NCI-H510A treated with DMSO at 0.1 percent for 48 hours (cell line): Measurements from ENCODE around the gene HTT-AS.
A peak's percentile ranks its signal among the peaks of the same experiment; 100 is the strongest.
"Not testable (repeated sequence)": the region's sequence is repeated elsewhere in the genome, so short reads cannot be mapped to it uniquely, and the experiment has no call there.

Experiments
- DNase-seq: peaks from one replicate; lab custom pipeline; 2025; lab: John Stamatoyannopoulos, UW

HTT-AS gene

GRCh38 chr4:3074078-3074845, at the start of gene HTT-AS, which contains the start of gene HTT:
TSS of gene HTT-AS (minus strand) at chr4:3074538.
TSS of gene HTT (plus strand) at chr4:3074681. CDS start at chr4:3074826, 145 bp downstream.
- peak; percentile 76 for DNase-seq

- no peak for DNase-seq
These were observed 48.9 kb upstream of the HTT-AS start for GRCh38 chr4:3123181-3123671.

- no peak for DNase-seq
These were observed 47.8 kb upstream of the HTT-AS start for GRCh38 chr4:3122081-3122563.

- DNase-seq = no peak
These were observed 47.3 kb upstream of the HTT-AS start for GRCh38 chr4:3121596-3121995.

GRCh38 chr4:3121110-3121509, 46.8 kb upstream of the HTT-AS start:
- DNase-seq = no peak

GRCh38 chr4:3119464-3119863, 45.1 kb upstream of the HTT-AS start:
- no peak for DNase-seq

GRCh38 chr4:3118312-3118711, 44.0 kb upstream of the HTT-AS start:
- DNase-seq = no peak

- no peak for DNase-seq
These were observed 42.6 kb upstream of the HTT-AS start for GRCh38 chr4:3116955-3117354.

GRCh38 chr4:3115637-3116270, 41.4 kb upstream of the HTT-AS start:
- no peak for DNase-seq

GRCh38 chr4:3114377-3114776, 40.0 kb upstream of the HTT-AS start:
- DNase-seq = no peak

GRCh38 chr4:3112609-3113469, 38.5 kb upstream of the HTT-AS start:
- DNase-seq = no peak

GRCh38 chr4:3112201-3112600, 37.9 kb upstream of the HTT-AS start:
- no peak for DNase-seq

GRCh38 chr4:3111461-3111860, 37.1 kb upstream of the HTT-AS start:
- peak; percentile 62 for DNase-seq

- no peak for DNase-seq
These were observed 33.9 kb upstream of the HTT-AS start for GRCh38 chr4:3108211-3108610.

- no peak for DNase-seq
These were observed 33.4 kb upstream of the HTT-AS start for GRCh38 chr4:3107691-3108121.

GRCh38 chr4:3107271-3107670, 32.9 kb upstream of the HTT-AS start:
- DNase-seq = no peak

- peak; percentile 47 for DNase-seq
These were observed 32.2 kb upstream of the HTT-AS start for GRCh38 chr4:3106339-3107186.

GRCh38 chr4:3098346-3098745, 24.0 kb upstream of the HTT-AS start:
- DNase-seq = no peak

- peak; percentile 6 for DNase-seq
These were observed 21.9 kb upstream of the HTT-AS start for GRCh38 chr4:3096202-3096601.

- not testable (repeated sequence) for DNase-seq
These were observed 20.4 kb upstream of the HTT-AS start for GRCh38 chr4:3094701-3095100.

- no peak for DNase-seq
These were observed 17.1 kb upstream of the HTT-AS start for GRCh38 chr4:3091464-3091863.
